HepG2 (cell line): ENCODE results near the gene MX2. TPM values are rescaled to one million over a fixed set of nuclear protein-coding genes. Genes with fewer than 3 reads are reported as not detected.

Experiments
- ATF7 ChIP-seq, 2 experiments: fragments of 450-650 bp in 1 of 2; sonication (generic) in 1 of 2; formaldehyde crosslinking in 1 of 2; IDR thresholded peaks; 2 replicates each; pipeline versions ENCODE4 v1.4.0 to v1.6.1; 2016 to 2020; ENCODE audit warnings: antibody characterized with exemption in 1 of 2, mild to moderate bottlenecking in 1 of 2, missing genetic modification reagents in 1 of 2
- HMGA1 ChIP-seq: sonication (generic); formaldehyde crosslinking; conservative IDR thresholded peaks from 2 replicates; pipeline ENCODE4 v1.4.0; 2020; ENCODE audit warnings: missing genetic modification reagents
- KDM2A ChIP-seq: sonication (generic); formaldehyde crosslinking; IDR thresholded peaks from 2 replicates; pipeline ENCODE4 v1.4.0; 2020; ENCODE audit warnings: low read depth, missing genetic modification reagents, borderline replicate concordance
- PATZ1 ChIP-seq: sonication (generic); formaldehyde crosslinking; IDR thresholded peaks from 2 replicates; pipeline ENCODE4 v1.4.0; 2020; ENCODE audit warnings: missing genetic modification reagents
- PRDM10 ChIP-seq: sonication (generic); formaldehyde crosslinking; IDR thresholded peaks from 2 replicates; pipeline ENCODE4 v1.4.0; 2020; ENCODE audit warnings: low read depth, missing genetic modification reagents
- SATB2 ChIP-seq: sonication (generic); formaldehyde crosslinking; IDR thresholded peaks from 2 replicates; pipeline ENCODE4 v1.5.0; 2020; ENCODE audit warnings: missing genetic modification reagents
- SETDB1 ChIP-seq: sonication (generic); formaldehyde crosslinking; IDR thresholded peaks from 2 replicates; pipeline ENCODE4 v1.5.1; 2020; ENCODE audit warnings: missing genetic modification reagents, mild to moderate bottlenecking, borderline replicate concordance
- SMC3 ChIP-seq: IDR thresholded peaks from 2 replicates; pipeline ENCODE4 v1.6.1; 2011; ENCODE audit warnings: low read length, improper control_type of control experiment
- ZC3H13 ChIP-seq: sonication (generic); formaldehyde crosslinking; IDR thresholded peaks from 2 replicates; pipeline ENCODE4 v1.8.1; 2023; ENCODE audit warnings: mild to moderate bottlenecking, missing genetic modification reagents, moderate library complexity
- ZFP36 ChIP-seq: fragments of 150-350 bp; IDR thresholded peaks from 2 replicates; pipeline ENCODE4 v1.6.1; 2018; ENCODE audit warnings: borderline replicate concordance, low read length, low read depth; ENCODE audit not compliant: partially characterized antibody
- ZNF12 ChIP-seq: sonication (generic); formaldehyde crosslinking; IDR thresholded peaks from 2 replicates; pipeline ENCODE4 v1.5.0; 2020; ENCODE audit warnings: missing genetic modification reagents
- ZNF335 ChIP-seq: sonication (generic); formaldehyde crosslinking; IDR thresholded peaks from 2 replicates; pipeline ENCODE4 v1.4.0; 2020; ENCODE audit warnings: missing genetic modification reagents
- ZNF362 ChIP-seq: sonication (generic); formaldehyde crosslinking; IDR thresholded peaks from 2 replicates; pipeline ENCODE4 v1.4.0; 2020; ENCODE audit warnings: missing genetic modification reagents, mild to moderate bottlenecking, borderline replicate concordance
- ZNF382 ChIP-seq: sonication (generic); formaldehyde crosslinking; IDR thresholded peaks from 2 replicates; pipeline ENCODE4 v1.5.0; 2020; ENCODE audit warnings: missing genetic modification reagents, mild to moderate bottlenecking, borderline replicate concordance
- ZNF574 ChIP-seq: sonication (generic); formaldehyde crosslinking; IDR thresholded peaks from 2 replicates; pipeline ENCODE4 v1.4.0; 2020; ENCODE audit warnings: missing genetic modification reagents
- ZNF839 ChIP-seq: sonication (generic); formaldehyde crosslinking; IDR thresholded peaks from 2 replicates; pipeline ENCODE4 v1.4.0; 2020; ENCODE audit warnings: missing genetic modification reagents, mild to moderate bottlenecking, borderline replicate concordance
- ZNF878 ChIP-seq: sonication (generic); formaldehyde crosslinking; IDR thresholded peaks from 2 replicates; pipeline ENCODE4 v1.8.1; 2023; ENCODE audit warnings: mild to moderate bottlenecking, missing genetic modification reagents, moderate library complexity
- polyA plus RNA-seq, 8 experiments: library from polyadenylated mRNA; depleted of rRNA in 3 of 8; stranded (reverse) in 7 of 8; unstranded in 1 of 8; fragments of >200 nt; fragmentation: Illumina TruSeq in 4 of 8; extraction: Trizol in 4 of 8; gene quantifications; 2 replicates each; pipeline versions ENCODE4 v1.2.1 to v1.2.3, GENCODE V29; 2011 to 2016; ENCODE audit warnings: low read depth in 4 of 8, missing spikeins in 1 of 8, mixed read lengths in 1 of 8; ENCODE audit not compliant: insufficient read depth in 1 of 8
- total RNA-seq, 5 experiments: library from RNA; depleted of rRNA; stranded (reverse); fragments of >200 nt; fragmentation: Illumina TruSeq; extraction: Trizol; gene quantifications; 2 replicates each; pipeline ENCODE4 v1.2.3, GENCODE V29; 2016; ENCODE audit warnings: low read depth in 1 of 5

The MX2 gene
- total and polyA plus RNA-seq, 2 of the 13 experiments (the other 11 are each of a cell fraction or from before 2014, with no cell fraction given) = 24.0 to 35.7 TPM

- no peak for TF ChIP-seq SATB2
- TF ChIP-seq PATZ1 (CRISPR knock-in tag) = no peak
- no peak for TF ChIP-seq ZC3H13 (CRISPR knock-in tag)
- no peak for TF ChIP-seq ZNF12 (CRISPR knock-in tag)
- peak; percentile 34; the same call in 1 of the 2 replicates for TF ChIP-seq ZNF574 (CRISPR knock-in tag)
- TF ChIP-seq KDM2A (CRISPR knock-in tag) = peak; percentile 42; the same call in 1 of the 2 replicates
- TF ChIP-seq ZNF839 (CRISPR knock-in tag) = no peak
- no peak for TF ChIP-seq ZNF335 (CRISPR knock-in tag)
- TF ChIP-seq ZFP36 = no peak
- TF ChIP-seq ATF7 (IDR thresholded peaks at IDR 0.05) = no peak
- TF ChIP-seq ATF7 (CRISPR knock-in tag; IDR thresholded peaks at IDR 0.05) = no peak
- 0 out of 2 replicates have a peak, but pooled peaks have one; percentile 21 for TF ChIP-seq ZNF878 (CRISPR knock-in tag)
- TF ChIP-seq SETDB1 = no peak
- no peak for TF ChIP-seq HMGA1
- no peak for TF ChIP-seq ZNF382 (CRISPR knock-in tag)
- no peak for TF ChIP-seq ZNF362
- peak; percentile 58 for TF ChIP-seq SMC3
- TF ChIP-seq PRDM10 (CRISPR knock-in tag) = no peak
Observed at GRCh38 chr21:41360072-41360821, 1.6 kb upstream of the MX2 start (continued).
